Neuronal stem cell (in vitro differentiated cells): Measurements from ENCODE around the gene EXPH5.

ENCODE experiments used
- DNase-seq: peaks from one replicate; pipeline ENCODE4 v3.0.0-alpha.2; 2013; ENCODE audit warnings: low spot score
- H2AFZ ChIP-seq: one replicate; pipeline ENCODE4 v1.6.1; 2013; ENCODE audit warnings: mild to moderate bottlenecking, low read length, inconsistent platforms
- H2AK5ac ChIP-seq: 2 replicates; pipeline ENCODE4 v1.6.1; 2013; ENCODE audit warnings: low read depth, mild to moderate bottlenecking, inconsistent platforms, low read length, moderate library complexity, mixed read lengths
- H2BK120ac ChIP-seq: 2 replicates; pipeline ENCODE4 v1.6.1; 2013; ENCODE audit warnings: low read depth, mild to moderate bottlenecking, inconsistent platforms, low read length, moderate library complexity, mixed read lengths
- H2BK12ac ChIP-seq: one replicate; pipeline ENCODE4 v1.6.1; 2013; ENCODE audit warnings: low read length, inconsistent platforms
- H2BK15ac ChIP-seq: 2 replicates; pipeline ENCODE4 v1.6.1; 2013; ENCODE audit warnings: mild to moderate bottlenecking, low read length, inconsistent platforms, mixed read lengths
- H2BK5ac ChIP-seq: one replicate; pipeline ENCODE4 v1.6.1; 2013; ENCODE audit warnings: inconsistent platforms, mild to moderate bottlenecking, low read length, moderate library complexity
- H3K14ac ChIP-seq: one replicate; pipeline ENCODE4 v1.6.1; 2013; ENCODE audit warnings: low read length, inconsistent platforms
- H3K18ac ChIP-seq: 2 replicates; pipeline ENCODE4 v1.6.1; 2013; ENCODE audit warnings: low read length, inconsistent platforms
- H3K23ac ChIP-seq: 2 replicates; pipeline ENCODE4 v1.6.1; 2013; ENCODE audit warnings: low read depth, mild to moderate bottlenecking, mixed read lengths, low read length, inconsistent platforms; ENCODE audit not compliant: poor library complexity
- H3K27ac ChIP-seq: replicated peaks from 3 replicates; pipeline ENCODE4 v1.5.1; 2013; ENCODE audit warnings: low read length, inconsistent platforms
- H3K27me3 ChIP-seq, 3 experiments: 2 replicates each; pipeline ENCODE4 v1.6.1; 2013; ENCODE audit warnings: low read length in 3 of 3, mild to moderate bottlenecking in 2 of 3, inconsistent platforms in 1 of 3, low read depth in 1 of 3, mixed read lengths in 1 of 3, moderate library complexity in 1 of 3; ENCODE audit not compliant: control insufficient read depth in 3 of 3, insufficient read depth in 3 of 3
- H3K36me3 ChIP-seq, 2 donors: replicated peaks in 1 of 2; 2 replicates each; pipeline ENCODE4 v1.6.1; 2013; ENCODE audit warnings: low read length in 2 of 2; ENCODE audit not compliant: control insufficient read depth in 2 of 2, insufficient read depth in 2 of 2
- H3K4ac ChIP-seq: 2 replicates; pipeline ENCODE4 v1.6.1; 2013; ENCODE audit warnings: inconsistent platforms, mild to moderate bottlenecking, low read length, moderate library complexity
- H3K4me1 ChIP-seq, 2 donors: 1 replicate in 1 of 2; 2 replicates in 1 of 2; pipeline ENCODE4 v1.6.1; 2013; ENCODE audit warnings: low read length in 2 of 2, low read depth in 1 of 2; ENCODE audit not compliant: control insufficient read depth in 2 of 2, insufficient read depth in 1 of 2
- H3K4me2 ChIP-seq: one replicate; pipeline ENCODE4 v1.6.1; 2013; ENCODE audit warnings: mild to moderate bottlenecking, low read length, inconsistent platforms; ENCODE audit not compliant: insufficient read depth, poor library complexity, severe bottlenecking
- H3K4me3 ChIP-seq, 2 donors: 2 replicates each; pipeline ENCODE4 v1.5.1; 2013; ENCODE audit warnings: low read length in 2 of 2, mild to moderate bottlenecking in 2 of 2, inconsistent platforms in 1 of 2, moderate library complexity in 1 of 2
- H3K79me1 ChIP-seq: one replicate; pipeline ENCODE4 v1.6.1; 2013; ENCODE audit warnings: low read depth, mild to moderate bottlenecking, inconsistent platforms, low read length, moderate library complexity
- H3K9ac ChIP-seq: one replicate; pipeline ENCODE4 v1.6.1; 2013; ENCODE audit warnings: mild to moderate bottlenecking, low read depth, low read length, inconsistent platforms; ENCODE audit not compliant: poor library complexity
- H3K9me3 ChIP-seq, 2 donors: replicated peaks in 1 of 2; 2 replicates each; pipeline versions ENCODE3 to v1.6.1; 2013; ENCODE audit warnings: low read length in 2 of 2, mild to moderate bottlenecking in 2 of 2, inconsistent platforms in 1 of 2, low read depth in 1 of 2, mixed read lengths in 1 of 2, moderate library complexity in 1 of 2; ENCODE audit not compliant: control insufficient read depth in 2 of 2, insufficient read depth in 1 of 2
- H4K8ac ChIP-seq: one replicate; pipeline ENCODE4 v1.6.1; 2013; ENCODE audit warnings: low read depth, mild to moderate bottlenecking, inconsistent platforms, low read length, moderate library complexity
- H4K91ac ChIP-seq: one replicate; pipeline ENCODE4 v1.6.1; 2013; ENCODE audit warnings: low read length, low read depth, mild to moderate bottlenecking, inconsistent platforms; ENCODE audit not compliant: poor library complexity
- WGBS, 2 donors: extraction: QIAGEN DNeasy Blood & Tissue Kit; methylation state at CpG; one replicate each; pipeline ENCODE4 v1.1.7; 2013; ENCODE audit warnings: missing lambda C conversion rate in 2 of 2, mixed read lengths in 1 of 2; ENCODE audit not compliant: insufficient read length in 2 of 2, insufficient replicate concordance in 1 of 2; ENCODE audit errors: extremely low coverage in 2 of 2; 5-methylcytosine and 5-hydroxymethylcytosine counted together

The EXPH5 gene

GRCh38 chr11:108527382-108527781, 66.2 kb downstream of the EXPH5 start:
- no peak overlapping the region for H3K27ac ChIP-seq
- no peak overlapping the region for H3K14ac ChIP-seq
- H3K23ac ChIP-seq: no peak overlapping the region
- H3K4me2 ChIP-seq: no peak overlapping the region
- H3K9me3 ChIP-seq: no peaks in the 10 kb centered on the region
- no peak overlapping the region for H2AFZ ChIP-seq
- no peaks in the 10 kb centered on the region for H3K4me1 ChIP-seq
- H3K18ac ChIP-seq: no peak overlapping the region
- H3K36me3 ChIP-seq: no peaks in the 10 kb centered on the region
- H3K79me1 ChIP-seq: no peaks in the 10 kb centered on the region
- no peak overlapping the region for H3K4ac ChIP-seq
- no peak overlapping the region for H3K4me3 ChIP-seq
- H2BK120ac ChIP-seq: no peak overlapping the region
- DNase-seq: no peak
- H3K9ac ChIP-seq: no peak overlapping the region
- no peak overlapping the region for H2BK12ac ChIP-seq
- H2AK5ac ChIP-seq: no peak overlapping the region
- H2BK15ac ChIP-seq: no peak overlapping the region
- no CpG with 5 or more reads among the region's 6 CpGs for WGBS, 2 donors
- no peak overlapping the region for H2BK5ac ChIP-seq
- H4K8ac ChIP-seq: no peak overlapping the region
- H3K27me3 ChIP-seq: no peaks in the 10 kb centered on the region
- H4K91ac ChIP-seq: no peak overlapping the region

GRCh38 chr11:108525161-108525560, 68.4 kb downstream of the EXPH5 start:
- Histone ChIP-seq H4K91ac (no peak overlapping the region), H3K9me3 (no peaks in the 10 kb centered on the region), H2BK12ac (no peak overlapping the region), H2AK5ac (no peak overlapping the region), H3K4me1 (no peaks in the 10 kb centered on the region), H3K4ac (no peak overlapping the region), H3K27me3 (no peaks in the 10 kb centered on the region), H3K23ac (no peak overlapping the region), H2BK5ac (no peak overlapping the region), H2BK120ac (no peak overlapping the region), H3K4me3 (no peak overlapping the region), H3K27ac (no peak overlapping the region), H4K8ac (no peak overlapping the region), H3K9ac (no peak overlapping the region), H2AFZ (no peak overlapping the region), H3K36me3 (no peaks in the 10 kb centered on the region), H3K4me2 (no peak overlapping the region), H3K14ac (no peak overlapping the region), H2BK15ac (no peak overlapping the region), H3K79me1 (no peaks in the 10 kb centered on the region), H3K18ac (no peak overlapping the region)
- WGBS, 2 donors: no CpG with 5 or more reads among the region's 1 CpG
- no peak for DNase-seq

GRCh38 chr11:108524422-108524821, 69.1 kb downstream of the EXPH5 start:
- no peak overlapping the region for H2AFZ ChIP-seq
- H3K14ac ChIP-seq: no peak overlapping the region
- no peak overlapping the region for H4K91ac ChIP-seq
- no peak overlapping the region for H2BK120ac ChIP-seq
- H3K27ac ChIP-seq: no peak overlapping the region
- no peak overlapping the region for H3K18ac ChIP-seq
- H3K27me3 ChIP-seq: no peaks in the 10 kb centered on the region
- H3K4me1 ChIP-seq: no peaks in the 10 kb centered on the region
- no peak overlapping the region for H2BK15ac ChIP-seq
- H2BK5ac ChIP-seq: no peak overlapping the region
- no peak overlapping the region for H3K4me3 ChIP-seq
- H3K23ac ChIP-seq: no peak overlapping the region
- no peak overlapping the region for H3K4ac ChIP-seq
- H3K36me3 ChIP-seq: no peaks in the 10 kb centered on the region
- no peak overlapping the region for H4K8ac ChIP-seq
- no peaks in the 10 kb centered on the region for H3K9me3 ChIP-seq
- no peak overlapping the region for H3K9ac ChIP-seq
- H3K4me2 ChIP-seq: no peak overlapping the region
- no peaks in the 10 kb centered on the region for H3K79me1 ChIP-seq
- H2BK12ac ChIP-seq: no peak overlapping the region
- no peak overlapping the region for H2AK5ac ChIP-seq
- DNase-seq: no peak

GRCh38 chr11:108522318-108522717, 71.2 kb downstream of the EXPH5 start:
- Histone ChIP-seq H2BK15ac (no peak overlapping the region), H2BK5ac (no peak overlapping the region), H4K8ac (no peak overlapping the region), H3K23ac (no peak overlapping the region), H3K79me1 (no peaks in the 10 kb centered on the region), H2AK5ac (no peak overlapping the region), H2AFZ (no peak overlapping the region), H3K27ac (no peak overlapping the region), H3K4me2 (no peak overlapping the region), H4K91ac (no peak overlapping the region), H2BK120ac (no peak overlapping the region), H3K4me1 (no peaks in the 10 kb centered on the region), H3K4ac (no peak overlapping the region), H2BK12ac (no peak overlapping the region), H3K4me3 (no peak overlapping the region), H3K9me3 (no peaks in the 10 kb centered on the region), H3K14ac (no peak overlapping the region), H3K27me3 (no peaks in the 10 kb centered on the region), H3K9ac (no peak overlapping the region), H3K18ac (no peak overlapping the region), H3K36me3 (no peaks in the 10 kb centered on the region)
- DNase-seq: no peak
- WGBS, 2 donors: no CpG with 5 or more reads among the region's 1 CpG
